ENCODE results near the gene PHLPP2.

PHLPP2 gene

DNA sequence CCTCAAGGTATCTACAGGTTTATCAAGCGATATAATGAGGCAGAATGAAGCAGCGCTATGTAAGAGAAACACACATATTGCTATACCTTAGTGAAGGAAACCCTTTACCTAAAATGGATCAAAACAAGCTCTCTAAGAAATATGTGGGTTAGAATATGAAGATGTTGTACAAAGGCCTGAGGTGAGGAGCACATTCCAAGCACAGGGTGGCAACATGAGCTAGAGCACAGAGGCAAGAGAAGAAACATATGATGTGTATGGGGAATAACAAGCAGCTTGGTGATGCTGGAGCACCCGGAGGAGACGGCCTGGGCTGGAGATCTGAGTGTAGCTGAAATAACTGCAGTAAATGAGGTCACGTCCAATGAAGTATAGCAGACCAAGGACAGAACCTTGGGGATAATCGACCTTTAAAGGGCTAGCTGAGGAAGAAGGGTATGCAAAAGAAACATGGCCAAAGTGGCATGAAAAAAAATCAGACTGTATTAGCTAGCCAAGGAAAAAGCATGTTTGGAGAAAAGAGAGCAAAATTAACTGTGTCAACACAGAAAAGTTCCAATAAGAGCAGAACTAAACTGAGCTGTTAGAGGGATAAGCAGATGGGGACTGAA is 54.5 kb downstream of the PHLPP2 start:
- DNase-seq (ENCODE audit: low read depth, low spot score) = no peak

DNA sequence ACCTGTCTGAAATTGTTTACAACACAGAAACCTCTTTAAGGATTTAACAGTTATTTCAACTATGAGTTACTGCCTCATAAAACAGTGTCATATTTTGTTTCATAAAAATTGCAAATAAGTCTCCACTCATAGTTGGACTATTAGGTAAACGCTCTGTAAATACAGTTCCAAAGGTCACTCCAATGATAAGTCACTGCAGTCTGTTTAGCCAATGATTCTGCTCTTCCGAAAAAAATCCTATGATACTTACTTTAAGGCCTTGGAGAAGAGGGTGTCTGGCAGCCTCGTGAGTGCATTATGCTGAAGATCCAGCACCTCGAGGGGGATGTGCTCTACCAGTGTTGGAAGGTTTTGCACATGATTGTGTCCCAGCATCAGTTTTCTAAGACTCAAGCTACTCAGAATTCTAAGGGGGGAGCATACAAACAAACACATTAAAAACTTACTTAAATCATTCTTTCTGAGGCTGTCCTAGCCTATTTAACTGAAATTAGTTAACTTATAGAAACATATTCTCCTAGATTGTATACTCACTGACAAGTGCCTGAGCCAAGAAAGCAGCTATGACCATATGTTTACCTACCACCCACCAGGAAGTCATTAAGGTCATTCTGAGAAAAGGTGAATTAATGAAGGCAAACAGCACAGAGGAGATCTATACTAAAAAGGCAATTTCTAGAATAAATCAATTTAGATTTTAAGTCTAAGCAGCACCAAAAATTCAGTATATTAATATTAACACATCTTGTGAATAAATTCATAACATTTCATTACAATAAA is 57.4 kb downstream of the PHLPP2 start:
- DNase-seq (ENCODE audit: low read depth, low spot score) = no peak

GRCh38 chr16:71666264-71666663 is 58.2 kb downstream of the PHLPP2 start:
- DNase-seq (ENCODE audit: low read depth, low spot score) = no peak

DNA sequence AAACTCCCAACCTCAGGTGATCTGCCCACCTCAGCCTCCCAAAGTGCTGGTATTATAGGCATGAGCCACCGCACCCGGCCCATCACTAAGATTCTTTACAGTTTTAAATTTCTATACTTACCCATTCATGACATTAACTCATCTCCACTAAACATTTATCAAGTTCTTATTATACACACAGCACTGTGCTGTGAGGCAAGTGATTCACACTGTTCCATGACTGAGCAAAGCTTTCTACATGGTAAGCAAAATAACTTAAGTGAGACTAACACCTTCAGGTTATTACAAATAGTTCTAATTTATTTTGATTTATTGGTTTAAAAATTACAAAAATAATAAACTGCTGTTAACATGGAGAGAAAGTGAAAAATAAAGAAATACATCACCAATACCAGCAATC is 65.0 kb downstream of the PHLPP2 start:
- no peak for DNase-seq (ENCODE audit: low read depth, low spot score)

GRCh38 chr16:71658771-71659170 is 65.7 kb downstream of the PHLPP2 start:
- no peak for DNase-seq (ENCODE audit: low read depth, low spot score)

- no peak for DNase-seq (ENCODE audit: low read depth, low spot score)
Measured at GRCh38 chr16:71649704-71650103, 74.8 kb downstream of the PHLPP2 start.

GRCh38 chr16:71648921-71649320 is 75.6 kb downstream of the PHLPP2 start:
- no peak for DNase-seq (ENCODE audit: low read depth, low spot score)

DNA sequence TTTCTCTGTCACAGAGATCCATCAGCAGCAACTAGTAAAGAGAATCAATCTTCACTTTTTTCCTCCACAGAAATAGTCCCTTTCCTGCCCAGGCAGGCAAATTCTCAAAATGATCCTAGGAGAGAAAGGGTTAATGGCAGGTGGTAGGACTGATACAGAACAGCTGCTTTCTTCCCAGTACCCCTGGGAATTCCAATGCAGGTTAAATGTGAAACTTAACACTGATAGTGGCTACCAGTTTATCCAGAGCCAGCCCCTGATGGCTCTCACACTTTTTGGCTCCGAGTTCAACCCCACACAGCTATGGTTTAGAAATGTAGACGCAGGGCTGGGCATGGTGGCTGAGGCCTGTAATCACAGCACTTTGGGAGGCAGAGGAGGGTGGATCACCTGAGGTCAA is 76.3 kb downstream of the PHLPP2 start:
- no peak for DNase-seq (ENCODE audit: low read depth, low spot score)

- DNase-seq (ENCODE audit: low read depth, low spot score) = no peak
Measured at GRCh38 chr16:71647391-71647790, 77.1 kb downstream of the PHLPP2 start.

DNA sequence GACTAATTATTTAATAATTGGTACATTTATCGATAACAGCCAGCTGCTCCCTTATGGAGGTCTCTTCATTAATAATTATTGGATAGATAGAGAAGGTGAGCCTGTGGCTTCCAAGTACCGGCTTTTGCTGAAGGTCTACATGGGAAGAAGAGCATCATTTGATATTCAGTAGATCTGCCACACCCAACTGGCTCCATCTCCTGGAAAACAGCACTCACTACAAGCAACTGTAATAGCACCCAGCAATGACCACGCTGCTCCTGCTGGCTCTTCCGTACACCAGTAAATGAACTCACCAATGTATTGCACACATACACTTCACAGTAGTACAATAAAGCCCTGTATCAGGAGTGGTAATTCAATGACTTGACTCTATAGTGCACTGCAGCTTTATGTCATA is 79.1 kb downstream of the PHLPP2 start:
- no peak for DNase-seq (ENCODE audit: low read depth, low spot score)

GRCh38 chr16:71637398-71637797 is 87.1 kb downstream of the PHLPP2 start:
- DNase-seq (ENCODE audit: low read depth, low spot score) = no peak

GRCh38 chr16:71635632-71636031 is 88.9 kb downstream of the PHLPP2 start:
- no peak for DNase-seq (ENCODE audit: low read depth, low spot score)

DNA sequence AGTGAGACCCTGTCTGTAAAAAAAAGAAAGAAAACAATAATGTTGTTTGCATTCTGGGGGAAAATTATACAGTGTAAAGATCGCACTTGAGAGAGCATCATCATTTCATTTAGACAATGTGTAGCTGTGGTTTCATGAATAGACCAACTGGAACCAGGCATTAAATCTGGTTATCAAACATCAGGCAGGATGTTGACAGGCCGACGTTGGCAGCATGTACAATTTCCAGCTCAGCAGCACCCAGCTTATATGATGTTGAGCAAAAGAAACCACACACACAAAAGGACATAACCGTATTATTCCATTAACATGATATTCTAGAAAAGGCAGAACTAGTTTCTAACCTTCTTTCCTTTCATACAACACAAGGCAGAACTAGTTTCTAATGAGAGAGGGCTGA is 92.7 kb downstream of the PHLPP2 start:
- no peak for DNase-seq (ENCODE audit: low read depth, low spot score)

GRCh38 chr16:71630808-71631207 is 93.7 kb downstream of the PHLPP2 start:
- DNase-seq (ENCODE audit: low read depth, low spot score) = no peak

DNA sequence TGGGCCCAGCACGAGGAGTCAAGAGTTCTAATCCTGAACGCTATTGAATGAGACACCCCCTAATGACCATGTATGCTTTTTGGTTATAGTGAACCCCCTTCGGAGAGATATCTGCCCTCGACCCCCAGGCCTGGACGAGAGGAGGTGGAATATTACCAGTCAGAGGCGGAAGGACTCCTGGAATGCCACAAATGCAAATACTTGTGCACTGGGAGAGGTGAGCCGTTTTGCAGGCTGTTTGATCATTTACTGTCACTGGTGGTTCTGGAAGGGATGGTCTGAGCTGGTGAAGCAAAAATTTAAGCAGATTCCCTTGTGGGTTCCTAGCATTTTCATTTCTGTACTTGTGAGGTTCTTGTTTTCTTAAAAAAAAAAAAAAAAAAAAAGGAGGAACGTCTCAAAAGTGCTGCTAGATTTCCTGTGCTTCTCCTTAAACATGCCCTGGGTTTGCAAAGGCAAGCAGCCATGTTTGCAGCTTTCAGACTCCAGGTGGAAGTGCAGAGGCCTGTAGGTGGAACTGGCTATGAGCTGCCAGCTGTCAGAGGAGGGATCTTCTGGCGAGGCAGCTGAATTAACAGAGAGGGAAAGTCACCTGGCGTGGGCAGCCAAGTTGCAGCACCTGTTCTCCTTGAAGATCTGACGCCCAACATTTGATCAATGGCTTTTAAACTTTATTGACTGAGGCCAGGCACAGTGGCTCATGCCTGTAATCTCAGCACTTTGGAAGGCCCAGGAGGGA is 95.1 kb downstream of the PHLPP2 start:
- no peak for DNase-seq (ENCODE audit: low read depth, low spot score)

- no peak for DNase-seq (ENCODE audit: low read depth, low spot score)
Measured at GRCh38 chr16:71628810-71629209, 95.7 kb downstream of the PHLPP2 start.

GRCh38 chr16:71627731-71628181 is 96.7 kb downstream of the PHLPP2 start:
- no peak for DNase-seq (ENCODE audit: low read depth, low spot score)

- DNase-seq (ENCODE audit: low read depth, low spot score) = no peak
Measured at GRCh38 chr16:71626858-71627213, 97.7 kb downstream of the PHLPP2 start.

DNA sequence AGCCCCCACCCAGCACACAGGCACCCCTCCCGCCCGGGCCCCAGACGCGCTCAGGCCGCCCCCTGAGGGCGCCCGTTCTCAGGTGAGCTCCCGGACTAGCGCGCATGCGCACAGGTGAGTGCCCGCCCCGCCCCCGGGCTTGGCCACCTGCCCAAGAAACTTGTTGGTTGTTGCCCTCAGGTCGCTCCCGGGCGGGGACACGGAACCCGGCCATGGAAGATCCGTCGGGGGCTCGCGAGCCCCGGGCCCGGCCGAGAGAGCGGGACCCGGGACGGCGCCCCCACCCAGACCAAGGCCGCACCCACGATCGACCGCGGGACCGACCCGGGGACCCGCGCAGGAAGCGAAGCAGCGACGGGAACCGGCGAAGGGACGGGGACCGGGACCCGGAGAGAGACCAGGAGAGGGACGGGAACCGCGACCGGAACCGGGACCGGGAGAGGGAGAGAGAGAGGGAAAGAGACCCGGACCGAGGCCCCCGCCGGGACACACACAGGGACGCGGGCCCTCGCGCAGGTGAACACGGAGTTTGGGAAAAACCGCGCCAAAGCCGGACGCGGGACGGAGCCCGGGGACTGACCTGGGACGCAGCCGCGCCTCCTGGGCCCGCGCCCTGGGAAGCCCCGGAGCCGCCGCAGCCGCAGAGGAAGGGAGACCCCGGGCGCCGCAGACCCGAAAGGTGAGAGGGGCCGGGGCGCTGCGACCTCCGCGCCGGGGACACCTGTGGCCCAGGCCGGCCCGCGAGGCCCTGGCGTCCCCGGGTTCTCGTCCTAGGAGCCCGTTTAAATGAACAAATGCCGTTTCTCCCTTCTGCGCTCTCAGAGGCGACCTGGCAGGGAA is 98.3 kb downstream of the PHLPP2 start, which contains the start of gene MARVELD3:
TSS of gene MARVELD3 (plus strand) at position 167 of the 840 bp plus-strand sequence. CDS start at position 213, 46 bp downstream.
- DNase-seq (ENCODE audit: low read depth, low spot score) = no peak

DNA sequence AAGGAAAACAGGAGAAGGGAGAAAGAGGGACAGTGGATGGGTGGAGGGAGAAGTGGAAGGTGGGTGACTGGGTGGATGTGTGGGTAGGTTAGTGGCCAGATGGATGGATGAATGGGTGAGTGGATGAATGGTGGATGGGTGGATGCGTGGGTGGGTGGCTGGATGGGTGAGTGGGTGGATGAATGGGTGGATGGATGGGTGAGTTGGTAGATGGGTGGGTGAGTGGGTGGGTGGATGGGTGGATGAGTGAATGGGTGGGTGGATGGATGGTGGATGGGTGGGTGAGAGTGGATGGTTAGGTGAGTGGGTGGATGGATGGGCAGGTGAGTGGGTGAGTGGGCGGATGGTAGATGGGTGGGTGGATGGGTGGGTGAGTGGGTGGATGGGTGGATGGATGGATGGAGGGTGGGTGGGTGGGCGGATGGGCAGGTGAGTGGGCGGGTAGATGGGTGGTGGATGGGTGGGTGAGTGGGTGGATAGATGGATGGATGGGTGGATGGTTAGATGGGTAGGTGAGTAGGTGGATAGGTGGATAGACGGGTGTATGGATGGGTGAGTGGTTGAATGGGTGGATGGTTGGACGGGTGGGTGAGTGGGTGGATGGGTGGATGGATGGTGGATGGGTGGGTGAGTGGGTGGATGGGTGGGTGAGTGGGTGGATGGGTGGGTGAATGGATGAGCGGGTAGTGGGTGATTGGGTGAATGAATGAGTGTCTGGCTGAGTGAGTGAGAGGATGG is 99.2 kb downstream of the PHLPP2 start:
- no peak for DNase-seq (ENCODE audit: low read depth, low spot score)

DNA sequence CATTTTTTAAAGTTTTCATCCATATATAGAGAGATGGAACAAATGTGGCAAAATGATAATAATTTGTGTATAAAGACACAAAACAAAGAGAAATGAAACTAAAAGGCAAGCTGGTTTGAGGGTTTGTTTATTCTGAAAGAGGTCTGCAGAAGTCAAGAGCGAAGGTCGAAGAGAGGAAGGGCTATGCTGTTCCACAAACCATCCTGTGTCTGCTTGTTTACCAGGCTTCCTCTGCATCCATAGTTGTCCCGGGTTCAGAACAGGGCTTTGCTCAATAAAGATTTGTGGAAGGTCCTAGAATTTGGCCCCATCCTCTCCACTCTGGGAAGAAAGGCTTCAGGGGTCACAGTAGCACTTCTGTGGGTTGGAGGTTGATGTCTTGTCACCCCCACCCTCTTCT is 100.9 kb downstream of the PHLPP2 start:
- DNase-seq (ENCODE audit: low read depth, low spot score) = no peak

All from activated CD4-positive, CD25-positive, alpha-beta regulatory T cell treated with anti-CD3 and anti-CD28 coated beads, Interleukin-2, amount 50 U/mL, for 16 hours (primary cell).